HG02943 (cell line): ENCODE results near the gene CHAF1B.
"Not testable (repeated sequence)": the region's sequence is repeated elsewhere in the genome, so short reads cannot be mapped to it uniquely, and the experiment has no call there.

Experiments used
- ATAC-seq: cut with Tn5 transposase; IDR thresholded peaks from one replicate; pipeline ENCODE4 v1.9.1; 2021; ENCODE audit warnings: mild to moderate bottlenecking, low read depth, moderate library complexity; ENCODE audit not compliant: unreplicated experiment

CHAF1B gene

DNA sequence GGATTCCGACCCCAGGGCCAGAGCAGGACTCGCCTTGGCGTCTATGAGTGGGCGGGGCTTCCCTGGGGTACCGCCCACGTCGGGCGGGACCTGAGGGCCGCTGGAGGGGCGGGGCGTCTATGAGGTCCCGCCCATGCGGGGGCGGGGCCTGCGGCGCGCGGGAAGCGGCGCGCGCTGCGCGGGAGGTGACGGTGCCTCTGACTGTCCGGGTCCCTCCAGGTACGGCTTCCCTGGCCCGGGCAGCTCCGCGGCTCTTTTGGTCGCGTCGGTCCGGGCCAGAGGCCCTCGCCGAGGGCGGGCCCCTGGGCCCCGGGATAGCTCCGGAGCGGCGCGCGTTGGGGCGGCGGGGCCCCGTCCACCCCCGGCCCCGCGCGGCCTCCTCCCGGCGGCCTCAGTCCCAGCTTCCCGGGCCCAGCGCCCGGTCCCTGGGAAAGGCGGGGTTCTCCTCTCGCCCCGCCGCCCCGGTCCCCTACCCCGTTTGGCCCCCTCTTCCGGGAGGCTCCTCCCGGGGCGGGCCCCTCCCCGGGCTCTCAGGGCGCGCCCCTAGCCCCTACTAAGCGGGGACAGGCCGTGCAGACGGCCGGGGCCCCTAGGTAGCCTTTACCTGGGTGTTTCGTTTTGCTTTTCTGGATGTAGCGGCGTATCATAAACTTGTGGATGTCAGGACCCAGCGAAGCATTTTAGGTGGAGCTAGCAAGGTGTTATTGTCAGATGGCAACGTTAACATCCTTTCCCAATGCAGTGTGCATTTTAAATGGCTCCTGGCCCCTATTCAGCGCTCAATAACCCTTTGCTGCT lies at the start of gene CHAF1B:
CHAF1B (plus strand) TSS at position 160 of the 798 bp plus-strand sequence. CDS start 745 bp downstream, outside the sequence.
- peak; percentile 84 for ATAC-seq

DNA sequence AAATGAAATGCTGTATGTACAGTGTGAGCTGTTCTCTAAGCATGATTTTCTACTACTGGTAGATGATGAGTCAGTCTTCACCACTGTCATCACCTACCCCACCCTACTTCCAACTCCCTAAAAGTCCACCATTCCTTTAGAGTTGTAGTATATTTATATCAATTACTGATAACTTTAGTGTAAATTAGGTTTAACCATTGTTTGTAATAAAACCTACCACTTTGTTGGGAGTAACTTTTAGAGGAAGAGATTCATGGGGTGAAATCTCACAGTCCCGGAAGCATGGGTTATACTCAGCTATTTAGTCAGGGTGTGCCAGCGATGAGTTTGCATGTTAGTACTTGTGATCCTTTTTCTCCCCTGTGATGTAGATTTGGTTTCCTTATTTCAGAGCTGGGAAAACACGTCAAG lies 48.1 kb upstream of the CHAF1B start:
- ATAC-seq, result no peak

DNA sequence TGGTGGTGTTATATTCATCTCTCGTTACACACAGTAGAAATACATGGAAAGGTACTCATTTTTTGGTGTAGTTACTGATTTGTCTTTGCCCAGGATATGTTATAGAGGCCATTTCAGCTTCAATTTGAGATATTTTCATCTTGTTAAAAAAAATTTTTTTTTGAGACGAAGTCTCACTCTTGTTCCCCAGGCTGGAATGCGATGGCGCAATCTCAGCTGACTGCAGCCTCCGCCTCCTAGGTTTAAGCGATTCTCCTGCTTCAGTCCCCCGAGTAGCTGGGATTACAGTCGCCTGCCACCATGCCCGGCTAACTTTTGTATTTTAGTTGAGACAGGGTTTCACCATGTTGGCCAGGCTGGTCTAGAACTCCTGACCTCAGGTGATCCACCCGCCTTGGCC lies 46.2 kb upstream of the CHAF1B start:
- ATAC-seq, result no peak

DNA sequence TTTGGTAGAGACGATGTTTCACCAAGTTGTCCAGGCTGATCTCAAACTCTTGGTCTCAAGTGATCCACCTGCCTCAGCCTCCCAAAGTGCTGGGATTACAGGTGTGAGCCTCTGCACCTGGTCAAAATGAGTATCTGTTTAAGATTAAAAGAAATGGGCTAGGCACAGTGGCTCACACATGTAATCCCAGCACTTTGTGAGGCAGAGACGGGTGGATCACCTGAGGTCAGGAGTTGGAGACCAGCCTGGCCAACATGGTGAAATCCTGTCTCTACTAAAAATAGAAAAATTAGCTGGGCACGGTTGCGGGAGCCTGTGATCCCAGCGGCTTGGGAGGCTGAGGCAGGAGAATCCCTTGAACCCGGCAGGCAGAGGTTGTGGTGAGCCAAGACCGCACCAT lies 42.6 kb upstream of the CHAF1B start:
- not testable (repeated sequence) for ATAC-seq

DNA sequence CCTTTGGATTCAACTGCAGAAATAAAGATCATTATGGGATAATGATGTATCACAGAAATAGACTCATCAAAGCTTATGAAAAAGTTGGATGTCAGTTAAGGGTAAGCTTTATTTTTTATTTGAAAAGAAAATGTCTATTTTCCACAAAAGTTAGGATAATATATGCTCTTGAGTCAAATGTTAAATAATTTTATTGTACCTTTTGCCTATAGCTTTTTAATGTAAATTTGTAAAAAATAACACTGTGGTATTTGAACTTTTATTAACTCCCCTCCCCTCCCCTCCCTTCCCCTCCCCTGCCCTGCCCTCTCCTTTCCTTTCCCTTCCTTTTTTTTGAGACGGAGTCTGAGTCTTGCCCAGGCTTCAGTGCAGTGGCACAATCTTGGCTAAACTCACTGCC lies 40.3 kb upstream of the CHAF1B start:
- ATAC-seq, result no peak

DNA sequence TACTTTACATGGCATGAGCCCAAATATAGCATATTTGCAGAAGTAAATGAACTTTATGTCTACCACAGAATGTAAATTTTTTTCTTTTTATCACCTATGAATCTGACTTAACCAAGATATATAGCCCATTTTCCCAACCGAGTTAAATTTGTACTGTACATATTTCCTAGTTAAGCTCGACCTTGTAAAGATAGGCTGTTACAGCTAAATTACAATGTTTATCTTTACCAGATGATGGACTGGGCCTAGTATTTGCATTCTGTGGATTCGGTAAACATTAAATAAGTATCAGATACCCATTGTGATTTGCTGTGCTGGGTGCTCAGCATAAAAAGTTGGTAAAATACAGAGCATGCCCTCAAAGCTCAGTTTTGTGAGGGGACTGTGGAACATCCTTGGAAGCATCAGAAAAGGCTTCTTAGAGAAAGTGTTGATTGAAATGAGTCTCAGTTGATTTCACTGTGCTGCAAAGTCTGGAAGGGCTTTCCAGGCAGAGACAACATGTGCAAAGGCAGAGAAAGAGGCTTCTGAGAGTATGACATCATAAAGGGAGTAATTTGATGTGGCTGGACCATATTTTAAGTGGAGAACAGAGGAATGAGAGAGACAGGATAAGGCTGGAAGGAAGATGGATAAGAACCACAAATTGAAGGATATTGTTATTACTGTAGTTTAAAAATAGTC lies 37.8 kb upstream of the CHAF1B start:
- ATAC-seq, result no peak

DNA sequence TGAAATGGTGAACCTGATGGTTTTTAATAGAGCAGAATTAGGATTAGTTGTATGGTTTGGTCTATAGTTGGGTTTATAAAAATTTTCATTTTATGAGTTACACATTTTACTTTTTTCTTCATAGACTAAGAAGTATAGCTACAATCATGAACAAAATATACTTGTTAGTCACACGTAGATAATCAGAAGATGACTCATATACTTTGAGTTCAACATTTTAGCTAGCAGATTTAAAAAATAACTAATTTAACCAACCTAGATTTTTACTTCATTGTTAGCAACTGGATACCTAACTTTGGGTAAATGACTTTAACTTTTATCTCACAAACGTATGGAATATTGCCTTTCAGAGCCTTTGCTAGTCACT lies 37.2 kb upstream of the CHAF1B start:
- ATAC-seq, result no peak

DNA sequence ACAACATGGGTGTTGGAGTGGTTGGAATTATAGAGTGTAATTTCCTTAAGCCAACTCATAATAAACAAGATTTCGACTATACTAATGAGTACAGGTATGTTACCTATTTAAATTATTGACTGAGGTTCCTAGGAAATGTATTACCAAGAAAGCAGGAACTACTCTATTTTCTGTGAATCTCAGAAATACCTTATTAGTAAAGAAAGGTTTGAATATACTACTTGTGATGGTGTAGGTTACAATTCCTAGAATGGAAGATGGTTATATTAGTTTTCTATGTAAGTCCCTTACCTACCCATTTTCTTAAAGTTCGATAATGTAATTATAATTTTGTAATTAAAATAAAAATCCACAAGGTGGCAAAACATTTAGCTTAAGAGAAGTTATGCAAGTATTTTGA lies 35.9 kb upstream of the CHAF1B start:
- ATAC-seq, result no peak

DNA sequence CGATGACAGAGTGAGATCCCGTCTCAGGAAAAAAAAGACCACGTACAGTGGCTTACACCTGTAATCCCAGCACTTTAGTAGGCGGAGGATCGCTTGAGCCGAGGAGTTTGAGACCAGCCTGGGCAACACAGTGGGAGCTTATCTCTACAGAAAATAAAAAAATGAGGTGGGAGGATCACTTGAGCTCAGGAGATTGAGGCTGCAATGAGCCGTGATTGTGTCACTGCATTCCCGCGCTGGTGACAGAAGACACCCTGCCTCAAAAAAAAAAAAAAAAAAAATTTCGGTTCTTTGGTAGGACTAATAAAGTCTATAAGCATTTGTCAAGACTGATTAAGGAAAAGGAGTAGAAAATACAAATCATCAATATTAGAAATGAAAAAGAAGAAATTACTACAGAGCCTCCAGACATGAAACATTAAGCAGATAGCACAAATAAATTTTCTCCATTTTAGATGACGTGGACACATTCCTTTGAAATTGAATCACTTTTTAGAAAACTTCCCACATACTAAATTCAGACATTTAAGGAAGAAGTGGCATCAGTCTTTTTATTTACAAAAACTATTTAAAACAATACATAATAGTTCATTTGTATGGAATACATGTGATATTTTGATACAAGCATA lies 34.8 kb upstream of the CHAF1B start:
- no peak for ATAC-seq

DNA sequence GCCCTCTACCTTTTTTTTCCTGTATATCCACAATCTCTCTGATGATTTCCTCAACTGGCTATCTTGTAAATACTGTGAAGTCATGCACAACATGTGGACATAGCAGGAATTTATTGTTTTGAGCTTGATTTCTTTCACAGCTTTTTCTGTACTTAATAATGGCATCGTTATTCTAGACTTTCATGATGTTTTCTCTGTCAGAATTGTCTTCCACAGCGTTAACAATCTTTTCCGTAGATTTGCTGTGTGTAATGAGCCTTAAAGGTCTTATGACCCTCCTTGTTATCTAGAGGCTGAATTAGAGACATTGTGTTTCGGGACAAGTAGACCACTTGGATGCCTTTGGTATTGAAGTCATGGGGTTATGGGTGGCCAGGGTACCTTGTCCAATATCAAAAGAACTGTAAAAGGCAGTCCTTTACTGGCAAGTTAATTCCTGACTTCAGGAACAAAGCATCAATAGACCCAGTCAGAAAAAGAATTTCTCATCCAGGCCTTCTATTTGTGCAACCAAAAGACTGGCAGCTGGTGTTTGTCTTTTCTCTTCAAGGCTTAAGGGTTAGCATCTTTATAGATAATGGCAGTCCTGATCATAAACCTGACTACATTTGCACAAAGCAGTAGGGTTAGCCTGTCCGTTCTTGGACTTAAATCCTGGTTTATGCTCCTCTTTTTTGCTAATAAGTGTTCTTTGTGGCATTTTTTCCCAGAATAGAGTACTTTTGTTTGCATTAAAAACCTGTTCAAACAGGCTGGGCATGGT lies 30.1 kb upstream of the CHAF1B start:
- no peak for ATAC-seq

DNA sequence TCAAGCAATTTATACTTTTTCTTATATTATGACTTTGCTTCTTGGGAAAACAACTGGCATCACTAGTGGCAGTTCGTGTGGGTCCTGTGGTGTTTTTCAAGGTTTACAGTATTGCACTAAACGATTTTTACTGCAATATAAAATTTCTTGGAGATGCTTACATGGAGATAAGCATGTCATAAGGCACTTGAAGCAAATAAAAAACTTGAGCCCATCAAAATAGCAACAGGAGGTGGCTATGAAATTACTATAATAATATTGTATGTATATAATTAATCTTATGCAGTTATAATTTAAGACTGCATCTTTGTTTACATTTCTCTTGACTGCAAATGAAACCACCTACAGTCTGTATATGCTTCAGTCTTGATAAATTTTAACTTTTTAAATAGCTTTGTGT lies 29.3 kb upstream of the CHAF1B start:
- no peak for ATAC-seq

DNA sequence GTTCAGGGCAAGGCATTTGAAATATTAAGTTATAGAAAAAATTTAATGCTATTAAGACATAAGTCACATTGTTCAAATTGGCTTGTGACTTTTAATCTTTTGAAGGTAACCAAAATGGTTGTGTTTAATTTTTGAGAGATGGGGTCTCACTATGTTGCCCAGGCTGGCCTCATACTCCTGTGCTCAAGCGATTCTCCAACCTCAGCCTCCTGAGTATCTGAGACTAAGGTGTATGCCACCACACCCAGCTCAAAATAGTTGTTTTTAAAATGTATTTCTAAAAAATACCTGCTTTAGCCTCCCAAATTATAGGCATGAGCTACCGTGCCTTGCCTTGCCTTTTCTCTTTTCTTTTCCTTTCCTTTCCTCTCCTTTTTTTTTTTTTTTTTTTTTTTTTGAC lies 26.0 kb upstream of the CHAF1B start:
- no peak for ATAC-seq

DNA sequence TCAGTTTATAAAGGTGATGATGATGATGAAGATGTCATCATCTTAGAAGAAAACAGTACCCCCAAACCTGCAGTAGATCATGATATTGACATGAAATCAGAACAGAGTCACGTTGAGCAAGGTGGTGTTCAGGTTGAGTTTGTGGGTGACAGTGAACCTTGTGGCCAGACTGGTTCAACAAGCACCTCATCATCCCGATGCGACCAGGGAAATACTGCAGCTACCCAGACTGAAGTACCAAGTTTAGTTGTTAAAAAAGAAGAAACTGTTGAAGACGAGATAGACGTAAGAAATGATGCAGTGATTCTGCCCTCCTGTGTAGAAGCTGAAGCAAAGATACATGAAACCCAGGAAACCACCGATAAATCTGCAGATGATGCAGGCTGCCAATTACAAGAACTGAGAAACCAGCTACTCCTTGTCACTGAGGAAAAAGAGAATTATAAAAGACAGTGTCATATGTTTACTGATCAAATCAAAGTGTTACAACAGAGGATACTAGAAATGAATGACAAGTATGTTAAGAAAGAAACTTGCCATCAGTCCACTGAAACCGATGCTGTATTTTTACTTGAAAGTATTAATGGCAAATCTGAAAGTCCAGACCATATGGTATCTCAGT lies 16.0 kb upstream of the CHAF1B start:
- ATAC-seq, result no peak

DNA sequence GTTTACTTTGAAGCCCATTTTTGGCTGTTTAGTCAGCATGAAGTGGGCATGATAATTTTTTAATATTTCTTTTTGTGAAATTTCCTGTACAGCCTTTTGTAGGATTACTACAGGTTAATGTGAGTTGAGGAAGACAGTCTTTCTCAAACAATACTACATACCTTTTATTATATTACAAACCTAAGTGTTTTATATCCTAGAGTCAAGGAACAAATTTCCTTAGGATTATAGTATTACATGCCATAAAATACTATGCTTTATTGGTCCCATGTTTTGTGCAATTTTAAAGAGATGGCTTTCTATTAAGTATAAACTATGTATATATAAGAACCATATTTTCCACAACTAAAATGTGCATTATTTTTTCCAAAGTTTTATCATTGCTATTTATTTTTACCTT lies 9.2 kb upstream of the CHAF1B start:
- ATAC-seq, result no peak

DNA sequence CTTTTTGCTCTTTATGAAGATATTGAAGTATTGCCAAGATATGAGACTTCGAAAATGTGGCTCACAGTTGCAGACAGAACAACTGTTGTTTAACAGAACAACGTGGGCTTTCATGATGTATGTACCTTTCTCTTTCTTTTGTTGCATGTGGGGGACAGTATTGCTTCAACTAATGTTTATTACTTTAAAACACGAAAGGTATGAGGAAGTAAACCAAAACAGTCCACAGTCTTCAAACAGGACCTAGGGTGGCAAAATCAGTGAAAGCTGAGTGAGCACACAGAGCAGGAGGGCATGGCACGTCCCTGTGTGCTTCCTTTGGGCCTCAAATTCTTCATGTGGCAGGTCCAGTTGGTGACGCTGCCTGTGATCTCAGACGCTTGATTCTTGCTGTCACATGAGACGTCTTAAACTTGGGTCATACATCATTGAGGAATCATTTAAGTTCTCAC lies 7.8 kb upstream of the CHAF1B start:
- no peak for ATAC-seq

DNA sequence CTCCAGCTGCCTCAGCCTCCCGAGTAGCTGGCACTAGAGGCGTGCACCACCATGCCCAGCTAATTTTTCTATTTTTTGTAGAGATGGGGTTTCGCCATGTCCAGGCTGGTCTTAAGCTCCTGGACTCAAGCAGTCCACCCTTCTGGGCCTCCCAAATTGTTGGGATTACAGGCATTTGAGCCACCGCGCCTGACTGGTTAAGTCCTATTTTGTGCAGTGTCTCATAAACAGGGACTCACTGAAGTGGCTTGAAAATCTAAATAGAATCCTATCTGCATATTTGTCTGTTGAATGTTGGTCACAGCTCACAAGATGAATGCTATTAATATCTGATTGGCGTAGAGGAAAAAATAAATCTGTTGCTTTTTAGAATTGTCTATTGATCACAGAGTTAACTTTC lies 5.9 kb upstream of the CHAF1B start:
- ATAC-seq, result no peak

DNA sequence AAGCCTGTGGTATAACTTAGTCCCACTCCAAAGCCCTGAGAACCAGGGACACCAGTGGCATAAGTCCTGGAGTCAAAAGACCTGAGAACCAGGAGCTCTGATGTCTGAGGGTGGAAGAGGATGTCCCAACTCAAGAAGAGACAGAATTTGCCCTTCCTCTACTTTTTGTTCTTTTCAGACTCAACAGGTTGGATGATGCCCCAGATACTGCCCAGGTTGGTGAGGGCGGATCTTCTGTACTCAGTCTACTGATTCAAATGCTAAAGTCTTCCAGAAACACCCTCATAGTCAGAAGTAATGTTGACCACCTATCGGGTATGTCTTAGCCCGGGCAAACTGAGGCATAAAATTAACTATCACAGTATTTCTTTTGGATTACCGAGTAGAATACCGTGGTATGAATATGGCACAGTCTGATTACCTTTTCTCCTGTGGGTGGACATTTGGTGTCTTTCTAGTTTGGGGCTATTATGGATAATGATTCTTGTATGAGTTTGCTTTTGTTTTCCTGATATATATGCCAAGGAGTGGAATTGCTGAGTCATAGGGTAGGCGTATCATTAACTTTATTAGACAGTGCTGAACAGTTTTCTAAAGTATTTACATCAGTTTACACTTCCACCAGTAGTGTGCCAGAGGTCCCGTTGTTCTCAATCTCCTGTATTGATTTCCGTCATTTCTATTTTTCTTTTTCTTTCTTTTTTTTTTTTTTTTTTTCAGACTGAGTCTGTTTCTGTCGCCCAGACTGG lies 3.2 kb upstream of the CHAF1B start:
- ATAC-seq, result no peak

DNA sequence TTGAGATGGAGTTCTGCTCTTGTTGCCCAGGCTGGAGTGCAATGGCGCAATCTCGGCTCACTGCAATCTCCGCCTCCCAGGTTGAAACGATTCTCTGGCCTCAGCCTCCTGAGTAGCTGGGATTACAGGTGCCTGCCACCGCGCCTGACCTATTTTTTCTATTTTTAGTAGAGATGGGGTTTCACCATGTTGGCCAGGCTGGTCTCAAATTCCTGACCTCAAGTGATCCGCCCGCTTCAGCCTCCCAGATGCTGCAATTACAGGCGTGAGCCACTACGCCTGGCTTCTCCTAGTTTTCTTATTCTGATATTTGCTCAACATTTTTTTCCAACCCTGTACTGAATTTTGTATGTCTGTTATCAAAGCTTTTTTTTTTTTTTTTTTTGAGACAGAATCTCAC lies 2.5 kb upstream of the CHAF1B start:
- ATAC-seq, result not testable (repeated sequence)

DNA sequence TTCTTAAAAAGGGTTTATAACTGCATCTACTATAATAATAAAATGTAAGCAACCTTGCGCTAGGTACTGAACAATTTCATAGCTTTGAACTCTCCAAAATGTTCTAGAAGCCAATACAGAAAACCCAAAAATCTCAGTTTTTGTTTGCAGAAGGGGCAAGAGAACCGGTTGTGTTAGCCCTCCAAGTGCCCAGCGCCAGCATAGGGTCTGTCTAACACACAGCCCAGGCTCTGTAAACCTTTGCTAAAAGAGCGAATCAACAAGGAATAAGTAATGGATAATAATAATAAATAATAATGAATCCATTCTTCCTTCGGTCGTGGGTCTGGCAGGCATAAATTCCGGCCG lies 333 bp upstream of the CHAF1B start:
- ATAC-seq, result no peak
